ENCODE measurements around the gene MGRN1.
A peak's percentile ranks its signal among the peaks of the same experiment; 100 is the strongest.

Gene MGRN1

GRCh38 chr16:4689864-4690704 is 65.5 kb downstream of the MGRN1 start:
- DNase-seq: no peak

GRCh38 chr16:4690946-4691665 is 66.5 kb downstream of the MGRN1 start:
- DNase-seq: no peak

GRCh38 chr16:4691666-4692412 is 67.2 kb downstream of the MGRN1 start:
- DNase-seq: no peak

- DNase-seq: no peak
Observed at GRCh38 chr16:4692460-4693295, 68.1 kb downstream of the MGRN1 start.

GRCh38 chr16:4693296-4693955 is 68.8 kb downstream of the MGRN1 start, which contains the start of gene NUDT16L1:
NUDT16L1 (plus strand) TSS chr16:4693562; CDS start chr16:4693727, 165 bp downstream.
- DNase-seq: peak; percentile 96

GRCh38 chr16:4693956-4694641 is 69.5 kb downstream of the MGRN1 start:
- DNase-seq: peak; percentile 46

- no peak for DNase-seq
Observed at GRCh38 chr16:4694642-4695451, 70.2 kb downstream of the MGRN1 start.

GRCh38 chr16:4695473-4696171 is 71.0 kb downstream of the MGRN1 start:
- DNase-seq: no peak

GRCh38 chr16:4696172-4696904 is 71.7 kb downstream of the MGRN1 start:
- no peak for DNase-seq

- no peak for DNase-seq
Observed at GRCh38 chr16:4696905-4697847, 72.5 kb downstream of the MGRN1 start.

GRCh38 chr16:4697848-4698291 is 73.2 kb downstream of the MGRN1 start:
- DNase-seq: no peak

GRCh38 chr16:4698321-4699045 is 73.9 kb downstream of the MGRN1 start:
- no peak for DNase-seq

GRCh38 chr16:4699046-4699556 is 74.5 kb downstream of the MGRN1 start:
- no peak for DNase-seq

- no peak for DNase-seq
Observed at GRCh38 chr16:4700380-4700996, 75.9 kb downstream of the MGRN1 start.

- DNase-seq: no peak
Observed at GRCh38 chr16:4700997-4701743, 76.5 kb downstream of the MGRN1 start.
